Endodermal cell (in vitro differentiated cells): Measurements from ENCODE around the gene MICU1. TPM values are rescaled to one million over a fixed set of nuclear protein-coding genes. Genes with fewer than 3 reads are reported as not detected.
"Not testable (repeated sequence)": the region's sequence is repeated elsewhere in the genome, so short reads cannot be mapped to it uniquely, and the experiment has no call there.

Source experiments
- DNase-seq: peaks from one replicate; pipeline ENCODE4 v3.0.0-alpha.2; 2017
- H3K27ac ChIP-seq: 2 replicates; pipeline ENCODE4 v1.5.1; 2013; ENCODE audit warnings: mild to moderate bottlenecking, low read depth, low read length, moderate library complexity
- H3K27me3 ChIP-seq: 2 replicates; pipeline ENCODE4 v1.6.1; 2013; ENCODE audit warnings: mild to moderate bottlenecking, low read length, moderate library complexity; ENCODE audit not compliant: insufficient read depth, control insufficient read depth, poor library complexity, severe bottlenecking
- H3K36me3 ChIP-seq: 2 replicates; pipeline ENCODE4 v1.7.0; 2013; ENCODE audit warnings: mild to moderate bottlenecking, low read length, moderate library complexity; ENCODE audit not compliant: control insufficient read depth, insufficient read depth
- H3K4me1 ChIP-seq: one replicate; pipeline ENCODE4 v1.7.0; 2013; ENCODE audit warnings: low read length; ENCODE audit not compliant: control insufficient read depth, insufficient read depth
- H3K4me3 ChIP-seq: 2 replicates; pipeline ENCODE4 v1.5.1; 2013; ENCODE audit warnings: mild to moderate bottlenecking, low read length, moderate library complexity
- H3K9ac ChIP-seq: 2 replicates; pipeline ENCODE4 v1.6.1; 2013; ENCODE audit warnings: mild to moderate bottlenecking, low read length, moderate library complexity; ENCODE audit not compliant: poor library complexity, severe bottlenecking; ENCODE audit errors: extremely low read depth
- H3K9me3 ChIP-seq: 2 replicates; pipeline ENCODE4 v1.6.1; 2013; ENCODE audit warnings: mild to moderate bottlenecking, low read length, moderate library complexity; ENCODE audit not compliant: control insufficient read depth
- H3K27ac Mint-ChIP-seq: 2 replicates; pipeline ENCODE4 v1.8.0; 2020; ENCODE audit warnings: mixed read lengths
- H3K27me3 Mint-ChIP-seq: 2 replicates; pipeline ENCODE4 v1.8.0; 2021; ENCODE audit warnings: mild to moderate bottlenecking, mixed read lengths; ENCODE audit not compliant: insufficient read depth
- H3K36me3 Mint-ChIP-seq: 2 replicates; pipeline ENCODE4 v1.8.0; 2020; ENCODE audit warnings: low read depth, mixed read lengths
- H3K4me1 Mint-ChIP-seq: 2 replicates; pipeline ENCODE4 v1.8.0; 2020; ENCODE audit warnings: mixed read lengths
- H3K4me3 Mint-ChIP-seq: 2 replicates; pipeline ENCODE4 v1.8.0; 2020; ENCODE audit warnings: mild to moderate bottlenecking, moderate library complexity, mixed read lengths
- H3K9me3 Mint-ChIP-seq: 2 replicates; pipeline ENCODE4 v1.8.0; 2020; ENCODE audit warnings: mild to moderate bottlenecking, mixed read lengths
- CTCF ChIP-seq: fragments of 200-600 bp; sonication (generic); conservative IDR thresholded peaks from 2 replicates; pipeline ENCODE4 v1.5.0; 2021; ENCODE audit warnings: antibody characterized with exemption, mild to moderate bottlenecking
- WGBS, 2 experiments: methylation state at CpG; one replicate each; pipeline versions ENCODE4 v1.1.5 to v1.1.7; 2013; ENCODE audit warnings: missing lambda C conversion rate in 2 of 2, mixed read lengths in 1 of 2; ENCODE audit not compliant: insufficient coverage in 1 of 2, insufficient read length in 1 of 2; 5-methylcytosine and 5-hydroxymethylcytosine counted together
- total RNA-seq, 2 donors: library from RNA; stranded (reverse); fragmentation: NEBNext Ultra II Directional in 1 of 2; extraction: Animal tissue kit (Norgen Biotek cat#: 25700) in 1 of 2; gene quantifications; 2 replicates in 1 of 2; 3 replicates in 1 of 2; pipeline ENCODE4 v1.2.1, GENCODE V29; 2021

MICU1 gene
- total RNA-seq, 2 donors from 2014 or later = 41.9 to 54.9 TPM

DNA sequence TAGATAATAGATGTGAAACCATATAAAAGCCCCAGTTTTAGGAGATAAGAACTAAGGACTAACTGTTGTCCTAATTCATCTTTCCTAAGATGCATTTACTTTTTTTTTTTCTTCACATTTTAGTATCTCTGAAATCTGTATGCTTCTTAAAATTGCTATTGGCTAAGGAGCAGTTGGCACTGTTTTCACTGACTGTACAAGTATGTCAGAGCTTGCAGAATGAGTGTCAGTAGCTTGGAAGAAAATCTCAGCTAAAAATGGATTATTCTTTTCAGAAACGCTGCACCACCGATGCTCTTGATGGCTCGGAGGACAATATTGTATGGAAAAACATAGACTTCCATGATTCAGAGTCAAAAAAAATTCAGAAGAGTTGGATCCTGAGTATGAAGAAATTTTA lies 180.0 kb downstream of the MICU1 start:
- H3K36me3 Mint-ChIP-seq = peaks cover 14% of the 10 kb centered on the region
- no peak overlapping the region for H3K27ac ChIP-seq
- peaks cover 8% of the 10 kb centered on the region for H3K4me1 Mint-ChIP-seq
- no peak overlapping the region for H3K27ac Mint-ChIP-seq
- H3K4me1 ChIP-seq = no peaks in the 10 kb centered on the region
- H3K4me3 Mint-ChIP-seq = no peak overlapping the region
- no peaks in the 10 kb centered on the region for H3K27me3 Mint-ChIP-seq
- no peaks in the 10 kb centered on the region for H3K27me3 ChIP-seq
- no peaks in the 10 kb centered on the region for H3K9me3 ChIP-seq
- peaks cover 6% of the 10 kb centered on the region for H3K36me3 ChIP-seq
- H3K9me3 Mint-ChIP-seq = peaks cover 9% of the 10 kb centered on the region
- no peak for DNase-seq
- 96 to 100% methylated on average over 1 to 3 of the region's 3 CpGs for WGBS, 2 experiments
- TF ChIP-seq CTCF = no peak
- no peak overlapping the region for H3K4me3 ChIP-seq
- H3K9ac ChIP-seq = no peak overlapping the region

DNA sequence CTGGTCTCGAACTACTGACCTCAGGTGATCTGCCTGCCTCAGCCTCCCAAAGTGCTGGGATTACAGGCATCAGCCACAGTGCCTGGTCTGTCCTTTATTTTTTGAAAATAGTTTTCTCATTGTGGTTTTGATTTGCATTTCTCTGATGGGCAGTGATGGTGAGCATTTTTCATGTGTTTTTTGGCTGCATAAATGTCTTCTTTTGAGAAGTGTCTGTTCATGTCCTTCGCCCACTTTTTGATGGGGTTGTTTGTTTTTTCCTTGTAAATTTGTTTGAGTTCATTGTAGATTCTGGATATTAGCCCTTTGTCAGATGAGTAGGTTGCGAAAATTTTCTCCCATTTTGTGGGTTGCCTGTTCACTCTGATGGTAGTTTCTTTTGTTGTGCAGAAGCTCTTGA lies 182.9 kb downstream of the MICU1 start:
- peaks cover 13% of the 10 kb centered on the region for H3K9me3 Mint-ChIP-seq
- peaks cover 21% of the 10 kb centered on the region for H3K36me3 Mint-ChIP-seq
- not testable (repeated sequence) for DNase-seq, H3K4me3 ChIP-seq, H3K4me1 ChIP-seq, H3K9me3 ChIP-seq, H3K4me1 Mint-ChIP-seq, H3K27me3 Mint-ChIP-seq, H3K27ac ChIP-seq, H3K4me3 Mint-ChIP-seq, H3K27me3 ChIP-seq, H3K27ac Mint-ChIP-seq, H3K36me3 ChIP-seq, H3K9ac ChIP-seq
- 91 to 100% methylated on average over 1 of the region's 3 CpGs for WGBS, 2 experiments

GRCh38 chr10:72435570-72435969 lies 190.3 kb downstream of the MICU1 start:
- peaks cover 13% of the 10 kb centered on the region for H3K36me3 Mint-ChIP-seq
- WGBS, 2 experiments = 92 to 95% methylated on average over 11 to 12 of the region's 12 CpGs
- no peaks in the 10 kb centered on the region for H3K4me1 Mint-ChIP-seq
- no peak overlapping the region for H3K4me3 Mint-ChIP-seq
- H3K27ac ChIP-seq = no peak overlapping the region
- peaks cover 1% of the 10 kb centered on the region for H3K9me3 Mint-ChIP-seq
- no peak overlapping the region for H3K27ac Mint-ChIP-seq
- H3K9ac ChIP-seq = no peak overlapping the region
- no peak for DNase-seq
- no peaks in the 10 kb centered on the region for H3K36me3 ChIP-seq
- H3K4me1 ChIP-seq = no peaks in the 10 kb centered on the region
- no peaks in the 10 kb centered on the region for H3K27me3 ChIP-seq
- no peak overlapping the region for H3K4me3 ChIP-seq
- H3K27me3 Mint-ChIP-seq = no peaks in the 10 kb centered on the region
- no peak for TF ChIP-seq CTCF
- H3K9me3 ChIP-seq = no peaks in the 10 kb centered on the region

- H3K9ac ChIP-seq, H3K4me3 ChIP-seq, H3K27ac ChIP-seq, H3K9me3 ChIP-seq, H3K27ac Mint-ChIP-seq, H3K4me3 Mint-ChIP-seq, H3K36me3 ChIP-seq, H3K27me3 ChIP-seq, DNase-seq, H3K4me1 ChIP-seq, H3K27me3 Mint-ChIP-seq, H3K9me3 Mint-ChIP-seq: not testable (repeated sequence)
- Mint-ChIP-seq H3K36me3 (peaks cover 11% of the 10 kb centered on the region), H3K4me1 (peaks cover 11% of the 10 kb centered on the region)
- WGBS, 2 experiments = 97% methylated on average over 4 of the region's 4 CpGs
Observed at GRCh38 chr10:72430936-72431335, 194.9 kb downstream of the MICU1 start.
